Thyroid gland (tissue), 4 donors: Measurements from ENCODE around the gene COPE.

Experiments
- POLR2A ChIP-seq, 2 donors: fragments of 450-650 bp; IDR thresholded peaks; one replicate each; pipeline ENCODE4 v1.6.1; 2017; ENCODE audit warnings: antibody characterized with exemption in 2 of 2, mild to moderate bottlenecking in 2 of 2, moderate library complexity in 1 of 2
- TF ChIP-seq, protein P1 (sequence below), 6 experiments: fragments of 200-600 bp in 3 of 6; fragments of 450-650 bp in 3 of 6; sonication (generic) in 3 of 6; IDR thresholded peaks; one replicate each; pipeline ENCODE4 v1.5.1; 2016 to 2019; ENCODE audit warnings: antibody characterized with exemption in 6 of 6, mild to moderate bottlenecking in 2 of 6, inconsistent platforms in 1 of 6, moderate library complexity in 1 of 6

- TF ChIP-seq POLR2A (IDR thresholded peaks at IDR 0.05): no peak
- TF ChIP-seq, protein P1, sequence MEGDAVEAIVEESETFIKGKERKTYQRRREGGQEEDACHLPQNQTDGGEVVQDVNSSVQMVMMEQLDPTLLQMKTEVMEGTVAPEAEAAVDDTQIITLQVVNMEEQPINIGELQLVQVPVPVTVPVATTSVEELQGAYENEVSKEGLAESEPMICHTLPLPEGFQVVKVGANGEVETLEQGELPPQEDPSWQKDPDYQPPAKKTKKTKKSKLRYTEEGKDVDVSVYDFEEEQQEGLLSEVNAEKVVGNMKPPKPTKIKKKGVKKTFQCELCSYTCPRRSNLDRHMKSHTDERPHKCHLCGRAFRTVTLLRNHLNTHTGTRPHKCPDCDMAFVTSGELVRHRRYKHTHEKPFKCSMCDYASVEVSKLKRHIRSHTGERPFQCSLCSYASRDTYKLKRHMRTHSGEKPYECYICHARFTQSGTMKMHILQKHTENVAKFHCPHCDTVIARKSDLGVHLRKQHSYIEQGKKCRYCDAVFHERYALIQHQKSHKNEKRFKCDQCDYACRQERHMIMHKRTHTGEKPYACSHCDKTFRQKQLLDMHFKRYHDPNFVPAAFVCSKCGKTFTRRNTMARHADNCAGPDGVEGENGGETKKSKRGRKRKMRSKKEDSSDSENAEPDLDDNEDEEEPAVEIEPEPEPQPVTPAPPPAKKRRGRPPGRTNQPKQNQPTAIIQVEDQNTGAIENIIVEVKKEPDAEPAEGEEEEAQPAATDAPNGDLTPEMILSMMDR (IDR thresholded peaks at IDR 0.05): no peak
Measured at GRCh38 chr19:18960370-18960769, 41.2 kb upstream of the COPE start.
